Measurements from ENCODE around the gene MIOX. TPM values are rescaled to one million over a fixed set of nuclear protein-coding genes. Genes with fewer than 3 reads are reported as not detected.

Gene MIOX
- total RNA-seq, 1 experiment from 2014 or later = 0.39 TPM

DNA sequence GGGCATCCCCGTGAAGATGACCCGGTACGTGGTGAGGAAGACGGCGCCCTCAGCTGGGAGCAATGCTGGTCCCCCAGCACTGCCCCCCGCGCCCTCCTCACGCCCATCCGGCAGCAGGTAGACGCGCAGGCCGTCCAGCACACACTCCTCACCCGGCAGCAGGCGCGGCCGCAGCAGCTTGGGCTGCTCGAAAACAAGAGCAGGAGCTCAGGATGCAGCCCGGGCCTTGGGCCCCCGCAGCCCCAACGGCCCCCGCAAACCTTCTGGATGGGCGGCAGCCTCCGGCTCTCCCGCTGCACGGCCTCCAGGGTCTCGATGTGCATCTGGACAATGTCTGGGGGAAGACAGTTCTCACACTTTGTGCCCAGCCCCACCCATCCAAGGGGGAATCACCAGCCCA is 25.1 kb upstream of the MIOX start:
- Histone ChIP-seq H2AFZ (ENCODE audit: low read depth, low read length, poor library complexity, severe bottlenecking) (no peak overlapping the region), H3K9ac (ENCODE audit: low read length) (no peak overlapping the region), H3K9me3 (ENCODE audit: control insufficient read depth in 1 of 2, insufficient read depth in 1 of 2, low read depth in 1 of 2, low read length in 2 of 2) (no peaks in the 10 kb centered on the region), H3K4me3 (replicated peaks in 1 of 2; ENCODE audit: low read depth in 1 of 2, low read length in 2 of 2) (no peak overlapping the region), H3K79me2 (ENCODE audit: insufficient read depth, low read length) (no peaks in the 10 kb centered on the region), H3K9me2 (ENCODE audit: insufficient read depth) (no peaks in the 10 kb centered on the region), H4K20me1 (ENCODE audit: insufficient read depth) (no peaks in the 10 kb centered on the region), H3K4me2 (ENCODE audit: low read length) (no peak overlapping the region), H3K4me1 (ENCODE audit: control insufficient read depth in 1 of 2, insufficient read depth in 2 of 2, low read length in 2 of 2) (no peaks in the 10 kb centered on the region), H3K36me3 (ENCODE audit: control insufficient read depth in 1 of 2, insufficient read depth in 2 of 2, low read length in 2 of 2) (peaks cover 22 to 29% of the 10 kb centered on the region in 2 experiments; a peak in 3 of 4 replicates), H3K27ac (ENCODE audit: low read depth, low read length) (no peak overlapping the region), H3K27me3 (ENCODE audit: insufficient read depth, low read length) (no peaks in the 10 kb centered on the region)
- intact Hi-C loops (cut with micrococcal nuclease) = no loop called here
- ChIA-PET CTCF (interaction anchor here (1.3 kb wide), 1 partner anchor 23 kb away, joined by 3 read pairs; no protein-coding TSS in a partner anchor), RAD21 (ENCODE audit: low non-redundant PET in 1 of 2, low total read pairs in 2 of 2, uncharacterized antibody in 2 of 2, unreplicated experiment in 2 of 2) (no interaction called here), POLR2A (no interaction called here)
- DNase-seq (ENCODE audit: low read depth, low spot score) (no peak), ATAC-seq (no peak)
- no peak for TF ChIP-seq CBX3 (IDR thresholded peaks at IDR 0.05; ENCODE audit: low read depth)
- TF ChIP-seq POLR2AphosphoS5 (IDR thresholded peaks at IDR 0.05; ENCODE audit: low read depth, low read length) = no peak
- no peak for TF ChIP-seq ELF1 (IDR thresholded peaks at IDR 0.05; ENCODE audit: borderline replicate concordance, low read depth)
- no peak for TF ChIP-seq CEBPB (IDR thresholded peaks at IDR 0.05; ENCODE audit: low read depth)
- no peak for TF ChIP-seq SRF (IDR thresholded peaks at IDR 0.05; ENCODE audit: low read depth)
- TF ChIP-seq, protein P1, sequence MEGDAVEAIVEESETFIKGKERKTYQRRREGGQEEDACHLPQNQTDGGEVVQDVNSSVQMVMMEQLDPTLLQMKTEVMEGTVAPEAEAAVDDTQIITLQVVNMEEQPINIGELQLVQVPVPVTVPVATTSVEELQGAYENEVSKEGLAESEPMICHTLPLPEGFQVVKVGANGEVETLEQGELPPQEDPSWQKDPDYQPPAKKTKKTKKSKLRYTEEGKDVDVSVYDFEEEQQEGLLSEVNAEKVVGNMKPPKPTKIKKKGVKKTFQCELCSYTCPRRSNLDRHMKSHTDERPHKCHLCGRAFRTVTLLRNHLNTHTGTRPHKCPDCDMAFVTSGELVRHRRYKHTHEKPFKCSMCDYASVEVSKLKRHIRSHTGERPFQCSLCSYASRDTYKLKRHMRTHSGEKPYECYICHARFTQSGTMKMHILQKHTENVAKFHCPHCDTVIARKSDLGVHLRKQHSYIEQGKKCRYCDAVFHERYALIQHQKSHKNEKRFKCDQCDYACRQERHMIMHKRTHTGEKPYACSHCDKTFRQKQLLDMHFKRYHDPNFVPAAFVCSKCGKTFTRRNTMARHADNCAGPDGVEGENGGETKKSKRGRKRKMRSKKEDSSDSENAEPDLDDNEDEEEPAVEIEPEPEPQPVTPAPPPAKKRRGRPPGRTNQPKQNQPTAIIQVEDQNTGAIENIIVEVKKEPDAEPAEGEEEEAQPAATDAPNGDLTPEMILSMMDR (IDR thresholded peaks at IDR 0.05 in 2 of 3, conservative IDR thresholded peaks at IDR 0.05 in 1 of 3; ENCODE audit: borderline replicate concordance in 1 of 3, insufficient read depth in 1 of 3, low read depth in 2 of 3, low read length in 2 of 3) = no peak
- no peak for TF ChIP-seq ZFX (IDR thresholded peaks at IDR 0.05)
- no peak for TF ChIP-seq YY1 (IDR thresholded peaks at IDR 0.05; ENCODE audit: extremely low read depth, insufficient replicate concordance, low read depth, low read length)
- TF ChIP-seq EZH2phosphoT487 (IDR thresholded peaks at IDR 0.05; ENCODE audit: borderline replicate concordance) = no peak
- no peak for TF ChIP-seq FOSL1 (IDR thresholded peaks at IDR 0.05; ENCODE audit: low read depth)
- TF ChIP-seq, protein P2, sequence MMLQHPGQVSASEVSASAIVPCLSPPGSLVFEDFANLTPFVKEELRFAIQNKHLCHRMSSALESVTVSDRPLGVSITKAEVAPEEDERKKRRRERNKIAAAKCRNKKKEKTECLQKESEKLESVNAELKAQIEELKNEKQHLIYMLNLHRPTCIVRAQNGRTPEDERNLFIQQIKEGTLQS (IDR thresholded peaks at IDR 0.05) = no peak
- TF ChIP-seq SIN3A (IDR thresholded peaks at IDR 0.05; ENCODE audit: low read depth) = no peak
- BruUV-seq (replicated peaks) = no TSS peak
